GM19023 (cell line): ENCODE measurements around the gene PIM2.
"Not testable (repeated sequence)": the region's sequence is repeated elsewhere in the genome, so short reads cannot be mapped to it uniquely, and the experiment has no call there.

Experiments
- ATAC-seq: cut with Tn5 transposase; IDR thresholded peaks from one replicate; pipeline ENCODE4 v1.9.1; 2021; ENCODE audit warnings: mild to moderate bottlenecking, moderate library complexity; ENCODE audit not compliant: unreplicated experiment

PIM2 gene

DNA sequence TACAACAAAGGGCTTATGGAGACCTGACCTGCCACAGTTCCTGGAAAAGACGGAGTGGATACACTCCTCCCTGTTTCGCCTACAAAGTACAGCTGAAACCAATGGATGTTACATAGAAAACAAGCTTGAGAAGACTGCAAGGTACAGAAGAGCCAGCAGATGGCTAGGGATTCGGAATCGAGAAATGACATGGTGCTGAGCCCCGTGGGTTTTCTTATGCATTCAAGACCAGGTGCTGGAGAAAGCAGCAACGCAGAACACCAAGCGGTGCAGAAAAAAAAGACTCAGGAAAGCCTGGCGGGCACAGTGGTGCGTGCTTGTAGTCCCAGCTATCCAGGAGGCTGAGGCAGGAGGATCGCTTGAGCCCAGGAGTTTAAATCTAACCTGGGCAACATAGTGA is 35.1 kb downstream of the PIM2 start:
- ATAC-seq = no peak

DNA sequence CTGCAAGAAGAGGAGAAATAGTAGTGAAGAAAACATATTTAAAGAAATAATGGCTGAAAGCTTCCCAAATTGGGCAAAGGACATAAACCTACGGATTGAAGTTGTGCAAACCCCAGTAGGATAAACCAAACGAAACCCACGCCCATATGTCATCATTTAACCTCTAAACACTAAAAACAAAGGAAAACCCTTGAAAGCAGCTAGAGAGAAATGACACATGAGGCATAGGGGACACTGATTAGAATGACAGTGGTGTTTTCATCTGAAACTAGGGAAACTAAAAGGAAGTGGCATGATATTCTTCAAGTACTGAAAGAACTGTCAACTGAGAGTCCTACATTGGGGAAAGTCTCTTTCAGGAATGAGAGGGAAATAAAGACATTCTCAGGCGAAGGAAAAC is 41.9 kb downstream of the PIM2 start:
- ATAC-seq = not testable (repeated sequence)

DNA sequence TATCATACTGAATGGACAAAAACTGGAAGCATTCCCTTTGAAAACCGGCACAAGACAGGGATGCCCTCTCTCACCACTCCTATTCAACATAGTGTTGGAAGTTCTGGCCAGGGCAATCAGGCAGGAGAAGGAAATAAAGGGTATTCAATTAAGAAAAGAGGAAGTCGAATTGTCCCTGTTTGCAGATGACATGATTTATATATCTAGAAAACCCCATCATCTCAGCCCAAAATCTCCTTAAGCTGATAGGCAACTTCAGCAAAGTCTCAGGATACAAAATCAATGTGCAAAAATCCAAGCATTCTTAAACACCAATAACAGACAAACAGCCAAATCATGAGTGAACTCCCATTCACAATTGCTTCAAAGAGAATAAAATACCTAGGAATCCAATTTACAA is 46.8 kb downstream of the PIM2 start:
- not testable (repeated sequence) for ATAC-seq

DNA sequence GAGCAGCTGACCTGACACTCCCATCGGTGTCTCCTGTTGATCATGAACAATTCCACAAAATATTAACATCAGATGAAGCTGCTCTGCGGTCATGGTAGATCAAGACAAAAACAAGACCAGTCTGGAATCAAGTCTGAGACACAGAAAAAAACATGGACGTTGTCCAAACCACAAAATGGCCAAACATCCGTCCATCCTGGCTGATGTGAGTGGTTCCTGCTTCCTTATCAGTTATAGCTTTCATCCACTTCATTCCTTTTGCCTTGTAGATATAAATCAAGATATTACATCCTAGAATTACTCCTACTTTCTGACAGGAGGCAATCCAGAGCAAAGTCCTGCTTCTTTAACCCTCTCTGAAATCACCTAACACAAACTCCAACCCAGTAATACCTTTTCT is 54.6 kb downstream of the PIM2 start:
- ATAC-seq = no peak
